Hepatocyte (in vitro differentiated cells): ENCODE measurements around the gene TMBIM1. TPM values are rescaled to one million over a fixed set of nuclear protein-coding genes. Genes with fewer than 3 reads are reported as not detected.
"Not testable (repeated sequence)": the region's sequence is repeated elsewhere in the genome, so short reads cannot be mapped to it uniquely, and the experiment has no call there.

Experiments
- DNase-seq: peaks from one replicate; pipeline ENCODE4 v3.0.0-alpha.2; 2016; ENCODE audit warnings: low spot score
- H2AFZ ChIP-seq: fragments of 200-600 bp; sonication (generic); 2 replicates; pipeline ENCODE4 v1.6.0; 2016; ENCODE audit warnings: antibody characterized with exemption, mild to moderate bottlenecking
- H3K27ac ChIP-seq: fragments of 200-600 bp; sonication (generic); 2 replicates; pipeline ENCODE4 v1.5.1; 2016; ENCODE audit warnings: mild to moderate bottlenecking
- H3K27me3 ChIP-seq: fragments of 200-600 bp; sonication (generic); 2 replicates; pipeline ENCODE4 v1.6.1; 2016
- H3K36me3 ChIP-seq: fragments of 200-600 bp; sonication (generic); replicated peaks from 2 replicates; pipeline ENCODE4 v1.5.1; 2016; ENCODE audit warnings: low read depth; ENCODE audit not compliant: insufficient read depth
- H3K4me1 ChIP-seq: fragments of 200-600 bp; sonication (generic); 2 replicates; pipeline ENCODE4 v1.5.1; 2016; ENCODE audit warnings: mild to moderate bottlenecking, moderate library complexity; ENCODE audit not compliant: insufficient read depth
- H3K4me2 ChIP-seq: fragments of 200-600 bp; sonication (generic); 2 replicates; pipeline ENCODE4 v1.6.0; 2016
- H3K4me3 ChIP-seq: fragments of 200-600 bp; sonication (generic); 2 replicates; pipeline ENCODE4 v1.5.1; 2016; ENCODE audit warnings: mild to moderate bottlenecking
- H3K79me2 ChIP-seq: fragments of 200-600 bp; sonication (generic); 2 replicates; pipeline ENCODE4 v1.6.0; 2017; ENCODE audit warnings: mild to moderate bottlenecking
- H3K9me2 ChIP-seq: fragments of 200-600 bp; sonication (generic); replicated peaks from 2 replicates; pipeline ENCODE4 v1.6.0; 2017; ENCODE audit warnings: mild to moderate bottlenecking; ENCODE audit not compliant: insufficient read depth
- H3K9me3 ChIP-seq: fragments of 200-600 bp; sonication (generic); 2 replicates; pipeline ENCODE4 v1.5.1; 2016; ENCODE audit warnings: low read depth, mild to moderate bottlenecking
- H4K20me1 ChIP-seq: fragments of 200-600 bp; sonication (generic); 2 replicates; pipeline ENCODE4 v1.6.0; 2016; ENCODE audit warnings: mild to moderate bottlenecking; ENCODE audit not compliant: insufficient read depth, poor library complexity, severe bottlenecking
- CTCF ChIP-seq: fragments of 200-600 bp; sonication (generic); IDR thresholded peaks from 2 replicates; pipeline ENCODE4 v1.5.1; 2016; ENCODE audit warnings: antibody characterized with exemption, mild to moderate bottlenecking; ENCODE audit not compliant: poor library complexity
- EZH2 ChIP-seq: fragments of 200-600 bp; sonication (generic); IDR thresholded peaks from 2 replicates; pipeline ENCODE4 v1.6.1; 2016; ENCODE audit warnings: antibody characterized with exemption, mild to moderate bottlenecking, borderline replicate concordance
- EZH2phosphoT487 ChIP-seq: fragments of 200-600 bp; sonication (generic); IDR thresholded peaks from one replicate; pipeline ENCODE4 v1.6.1; 2018; ENCODE audit warnings: antibody characterized with exemption, mild to moderate bottlenecking, low read depth, moderate library complexity; ENCODE audit not compliant: unreplicated experiment, severe bottlenecking
- WGBS: methylation state at CpG from one replicate; pipeline ENCODE4 v1.1.6; 2016; ENCODE audit warnings: low lambda C conversion rate; ENCODE audit errors: missing lambda C conversion rate; 5-methylcytosine and 5-hydroxymethylcytosine counted together
- polyA plus RNA-seq: library from polyadenylated mRNA; unstranded; fragments of >200 nt; fragmentation: Nextera tagmentation; extraction: Ambion mirVana; gene quantifications from 2 replicates; pipeline ENCODE4 v1.2.1, GENCODE V29; 2016
- total RNA-seq: library from RNA; depleted of rRNA; stranded (reverse); fragments of >200 nt; gene quantifications from 2 replicates; pipeline ENCODE4 v1.2.3, GENCODE V29; 2014

Gene TMBIM1
- total and polyA plus RNA-seq, 2 experiments from 2014 or later = 224 to 302 TPM

GRCh38 chr2:218312267-218312756 is 20.0 kb upstream of the TMBIM1 start:
- H3K4me3 ChIP-seq = no peak overlapping the region
- TF ChIP-seq EZH2 = no peak
- no peak for TF ChIP-seq CTCF
- TF ChIP-seq EZH2phosphoT487 = no peak
- no peak overlapping the region for H2AFZ ChIP-seq
- DNase-seq = peak; percentile 82
- H3K9me2 ChIP-seq = no peaks in the 10 kb centered on the region
- peak overlapping the region; percentile 96 for H3K27ac ChIP-seq
- peak overlapping the region; percentile 64 for H3K4me2 ChIP-seq
- H3K9me3 ChIP-seq = no peaks in the 10 kb centered on the region
- no peaks in the 10 kb centered on the region for H4K20me1 ChIP-seq
- WGBS = 36% methylated on average over 2 of the region's 2 CpGs
- no peaks in the 10 kb centered on the region for H3K36me3 ChIP-seq
- H3K27me3 ChIP-seq = no peaks in the 10 kb centered on the region
- no peaks in the 10 kb centered on the region for H3K79me2 ChIP-seq
- H3K4me1 ChIP-seq = peaks cover 33% of the 10 kb centered on the region

- H2AFZ ChIP-seq, H3K4me3 ChIP-seq, H3K9me2 ChIP-seq, H4K20me1 ChIP-seq, H3K9me3 ChIP-seq, H3K36me3 ChIP-seq, H3K27me3 ChIP-seq, H3K79me2 ChIP-seq: not testable (repeated sequence)
- peaks cover 29% of the 10 kb centered on the region for H3K4me1 ChIP-seq
- peak overlapping the region; percentile 96 for H3K27ac ChIP-seq
- H3K4me2 ChIP-seq = peak overlapping the region; percentile 64
- 14% methylated on average over 11 of the region's 11 CpGs for WGBS
- DNase-seq = peak; percentile 46
Observed at GRCh38 chr2:218311541-218312266, 19.4 kb upstream of the TMBIM1 start.

GRCh38 chr2:218310853-218311540 is 18.7 kb upstream of the TMBIM1 start:
- Histone ChIP-seq H3K4me3 (no peak overlapping the region), H3K4me1 (peaks cover 25% of the 10 kb centered on the region), H3K27me3 (no peaks in the 10 kb centered on the region), H3K4me2 (peak overlapping the region; percentile 64), H3K36me3 (no peaks in the 10 kb centered on the region), H3K9me3 (no peaks in the 10 kb centered on the region), H3K27ac (peak overlapping the region; percentile 96), H4K20me1 (no peaks in the 10 kb centered on the region), H2AFZ (no peak overlapping the region), H3K79me2 (no peaks in the 10 kb centered on the region), H3K9me2 (no peaks in the 10 kb centered on the region)
- whole genome bisulfite sequencing = 42% methylated on average over 11 of the region's 11 CpGs
- no peak for TF ChIP-seq EZH2phosphoT487
- no peak for TF ChIP-seq CTCF
- no peak for TF ChIP-seq EZH2
- DNase-seq = no peak

GRCh38 chr2:218307415-218308090 is 15.2 kb upstream of the TMBIM1 start:
- Histone ChIP-seq H3K27ac (no peak overlapping the region), H4K20me1 (no peaks in the 10 kb centered on the region), H3K4me3 (no peak overlapping the region), H3K9me2 (no peaks in the 10 kb centered on the region), H3K27me3 (no peaks in the 10 kb centered on the region), H3K4me1 (peaks cover 23% of the 10 kb centered on the region), H2AFZ (no peak overlapping the region), H3K79me2 (no peaks in the 10 kb centered on the region), H3K9me3 (no peaks in the 10 kb centered on the region), H3K36me3 (no peaks in the 10 kb centered on the region), H3K4me2 (no peak overlapping the region)
- TF ChIP-seq EZH2phosphoT487 (no peak), CTCF (no peak), EZH2 (no peak)
- WGBS = 86% methylated on average over 6 of the region's 6 CpGs
- DNase-seq = no peak
